K562 (cell line): Measurements from ENCODE around the gene TPX2. TPM values are rescaled to one million over a fixed set of nuclear protein-coding genes. Genes with fewer than 3 reads are reported as not detected.

ENCODE experiments used
- BHLHE40 ChIP-seq: IDR thresholded peaks from 2 replicates; pipeline ENCODE4 v1.6.1; 2011; ENCODE audit warnings: low read length, improper control_type of control experiment
- CREB3 ChIP-seq: fragments of 450-650 bp; conservative IDR thresholded peaks from 2 replicates; pipeline ENCODE4 v1.6.1; 2016; ENCODE audit warnings: missing genetic modification characterization, low read depth, mild to moderate bottlenecking, missing compliant biosample characterization, moderate library complexity
- ETS2 ChIP-seq: IDR thresholded peaks from 2 replicates; pipeline ENCODE4 v1.6.1; 2016; ENCODE audit warnings: borderline replicate concordance, missing genetic modification characterization, mild to moderate bottlenecking, moderate library complexity, missing compliant biosample characterization; ENCODE audit not compliant: poor library complexity, severe bottlenecking
- ETV6 ChIP-seq, 3 experiments: fragments of 150-350 bp in 1 of 3; sonication (generic) in 1 of 3; formaldehyde crosslinking in 1 of 3; IDR thresholded peaks; 2 replicates each; pipeline versions ENCODE4 v1.6.1 to v1.8.0; 2014 to 2022; ENCODE audit warnings: borderline replicate concordance in 2 of 3, low read depth in 2 of 3, antibody characterized with exemption in 1 of 3, low read length in 1 of 3, mild to moderate bottlenecking in 1 of 3, missing genetic modification reagents in 1 of 3
- HIVEP1 ChIP-seq: fragments of 250-450 bp; sonication (Bioruptor Pico); IDR thresholded peaks from 2 replicates; pipeline ENCODE4 v1.4.0; 2020; ENCODE audit warnings: mild to moderate bottlenecking
- MEIS2 ChIP-seq: fragments of 450-650 bp; IDR thresholded peaks from 2 replicates; pipeline ENCODE4 v1.6.1; 2014; ENCODE audit warnings: mild to moderate bottlenecking; ENCODE audit not compliant: partially characterized antibody
- SIRT6 ChIP-seq: IDR thresholded peaks from one replicate; pipeline ENCODE4 v1.6.1; 2012; ENCODE audit warnings: low read depth, mild to moderate bottlenecking, control low read depth, inconsistent platforms, low read length, moderate library complexity
- SMARCB1 ChIP-seq: IDR thresholded peaks from 2 replicates; pipeline ENCODE4 v1.6.1; 2011; ENCODE audit warnings: improper control_type of control experiment, low read depth; ENCODE audit not compliant: insufficient read length
- SNRNP70 ChIP-seq: fragments of 200-400 bp; formaldehyde crosslinking; optimal IDR thresholded peaks from 2 replicates; pipeline ENCODE3; 2017; ENCODE audit warnings: low read depth, low read length
- SOX6 ChIP-seq: fragments of 450-650 bp; IDR thresholded peaks from 2 replicates; pipeline ENCODE4 v1.6.1; 2014; ENCODE audit warnings: mild to moderate bottlenecking
- THRA ChIP-seq: fragments of 450-650 bp; IDR thresholded peaks from 2 replicates; pipeline ENCODE4 v1.6.1; 2017; ENCODE audit warnings: mild to moderate bottlenecking, moderate library complexity
- YBX1 ChIP-seq: fragments of 450-650 bp; IDR thresholded peaks from 2 replicates; pipeline ENCODE4 v1.7.1; 2016; ENCODE audit warnings: mild to moderate bottlenecking
- ZNF655 ChIP-seq: fragments of 250-450 bp; sonication (Bioruptor Pico); IDR thresholded peaks from 2 replicates; pipeline ENCODE4 v1.5.0; 2021
- polyA plus RNA-seq, 8 experiments: library from polyadenylated mRNA; depleted of rRNA in 4 of 8; stranded (reverse) in 5 of 8; unstranded in 3 of 8; fragments of >200 nt; fragmentation: Nextera tagmentation in 2 of 8; fragmentation: Illumina TruSeq in 1 of 8; extraction: Ambion mirVana in 2 of 8; extraction: Trizol in 1 of 8; gene quantifications; 2 replicates each; pipeline versions ENCODE4 v1.2.1 to v1.2.3, GENCODE V29; 2011 to 2014; ENCODE audit warnings: inconsistent platforms in 1 of 8, missing spikeins in 1 of 8
- total RNA-seq, 7 experiments: library from RNA; depleted of rRNA in 6 of 7; stranded (reverse); fragments of >200 nt in 6 of 7; fragmentation: Illumina TruSeq in 2 of 7; extraction: Trizol in 2 of 7; gene quantifications; 2 replicates each; pipeline versions ENCODE4 v1.2.1 to v1.2.3, GENCODE V29; 2011 to 2021; ENCODE audit warnings: low replicate concordance in 1 of 7

The TPX2 gene
- total and polyA plus RNA-seq, 9 of the 15 experiments (the other 6 are each of a cell fraction or from before 2014, with no cell fraction given): 48.0 to 241 (median 133) TPM

- TF ChIP-seq SIRT6 (no peak), HIVEP1 (CRISPR knock-in tag) (peak; percentile 33; the same call in 1 of the 2 replicates), THRA (no peak), ETV6 (IDR thresholded peaks at IDR 0.05; ENCODE audit: borderline replicate concordance in 1 of 2, low read depth in 2 of 2, low read length in 1 of 2) (no peak), ETV6 (CRISPR knock-in tag; IDR thresholded peaks at IDR 0.05; ENCODE audit: borderline replicate concordance) (no peak), CREB3 (tag) (peak; percentile 73; the same call in 1 of the 2 replicates), ETS2 (tag) (no peak), SOX6 (peak; percentile 57; the same call in 1 of the 2 replicates), BHLHE40 (0 out of 2 replicates have a peak, but pooled peaks have one; percentile 15), YBX1 (no peak), SNRNP70 (no peak), ZNF655 (no peak), MEIS2 (no peak), SMARCB1 (no peak)
Observed at GRCh38 chr20:31723319-31724078, 15.6 kb upstream of the TPX2 start (continued).
